Lower lobe of right lung (tissue), 2 donors: Measurements from ENCODE around the gene SNX13. TPM values are rescaled to one million over a fixed set of nuclear protein-coding genes. Genes with fewer than 3 reads are reported as not detected.

ENCODE experiments used
- ATAC-seq, 2 donors: fragments of 200-7000 bp; cut with Tn5 transposase; one replicate each; pipeline ENCODE4 v1.9.1; 2020 to 2022; ENCODE audit warnings: mild to moderate bottlenecking in 2 of 2, moderate library complexity in 2 of 2
- DNase-seq: peaks from one replicate; pipeline ENCODE4 v3.0.0-alpha.2; 2020
- H3K27ac ChIP-seq: fragments of 200-600 bp; one replicate; pipeline ENCODE4 v1.8.0; 2022
- H3K27me3 ChIP-seq: fragments of 200-600 bp; one replicate; pipeline ENCODE4 v1.8.0; 2022; ENCODE audit warnings: low read depth
- H3K36me3 ChIP-seq: fragments of 200-600 bp; one replicate; pipeline ENCODE4 v1.8.0; 2022; ENCODE audit warnings: mild to moderate bottlenecking
- H3K4me1 ChIP-seq: fragments of 200-600 bp; one replicate; pipeline ENCODE4 v1.8.0; 2022
- H3K4me3 ChIP-seq: fragments of 200-600 bp; one replicate; pipeline ENCODE4 v1.8.0; 2022; ENCODE audit warnings: mild to moderate bottlenecking
- H3K9me3 ChIP-seq: fragments of 200-600 bp; one replicate; pipeline ENCODE4 v1.8.0; 2022
- intact Hi-C: fragments of 100-400 bp; cut with DNase I; formaldehyde crosslinking; loops from one replicate; pipeline ENCODE4 v1.11.0; 2022
- total RNA-seq: library from RNA; stranded (reverse); fragmentation: NEBNext Ultra II Directional; extraction: Animal tissue kit (Norgen Biotek cat#: 25700); gene quantifications from one replicate; pipeline ENCODE4 v1.2.1, GENCODE V29; 2021
- TF ChIP-seq, protein P1 (sequence below): fragments of 200-600 bp; IDR thresholded peaks from one replicate; pipeline ENCODE4 v1.8.0; 2022; ENCODE audit warnings: antibody characterized with exemption, mild to moderate bottlenecking
- donor health status: DM: no; HTN: yes; CAD: no; lungs with severe emphysema.

SNX13 gene
- total RNA-seq, 1 donor from 2014 or later = 62.7 TPM

DNA sequence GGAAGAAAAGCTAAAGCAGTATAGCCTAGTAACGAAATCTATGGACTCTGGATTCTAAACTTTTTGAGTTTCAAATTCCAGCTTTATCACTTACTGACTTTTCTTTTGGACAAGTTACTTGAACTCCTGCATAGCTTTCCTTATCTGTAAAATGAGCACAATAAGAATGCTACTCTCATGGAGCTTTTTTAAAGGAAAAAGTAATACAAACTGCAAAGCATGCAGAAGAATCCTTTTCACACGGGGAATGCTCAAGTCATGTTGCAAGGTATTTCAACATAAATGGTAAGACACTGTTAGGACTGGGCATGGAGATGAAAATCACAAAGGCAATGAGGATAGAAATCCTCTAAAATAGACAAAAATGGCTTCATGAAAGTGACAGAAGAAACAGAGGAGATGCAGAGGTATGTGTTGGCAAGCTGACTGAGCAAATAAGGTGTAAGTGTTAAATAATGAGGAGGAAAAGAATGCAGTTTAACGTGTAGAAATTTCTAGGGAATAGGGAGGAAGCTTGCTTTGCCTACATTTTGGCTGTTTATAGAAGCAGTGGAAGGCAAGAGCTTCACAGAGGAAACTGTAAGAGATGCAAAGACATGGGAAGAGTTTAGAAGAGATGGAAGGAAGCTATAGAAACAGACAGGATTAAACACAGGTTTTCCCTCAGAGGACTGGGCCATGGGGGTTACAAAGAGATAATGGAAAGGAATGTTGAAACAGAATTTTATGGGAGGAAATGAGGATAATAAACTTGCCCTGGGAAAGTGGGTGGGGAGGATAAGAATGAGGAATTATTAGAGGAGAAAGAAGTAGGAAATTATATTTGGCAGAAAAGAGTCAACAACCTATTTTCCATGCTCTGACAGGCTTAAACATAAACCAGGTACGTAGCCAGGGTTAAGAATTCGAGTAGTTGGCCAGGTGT lies 28.8 kb upstream of the SNX13 start:
- Histone ChIP-seq H3K9me3 (no peaks in the 10 kb centered on the region), H3K4me3 (no peak overlapping the region), H3K4me1 (no peaks in the 10 kb centered on the region), H3K27ac (no peak overlapping the region), H3K27me3 (no peaks in the 10 kb centered on the region), H3K36me3 (no peaks in the 10 kb centered on the region)
- no peak for DNase-seq
- no peak for ATAC-seq
- intact Hi-C loops = no loop called here
- TF ChIP-seq, protein P1, sequence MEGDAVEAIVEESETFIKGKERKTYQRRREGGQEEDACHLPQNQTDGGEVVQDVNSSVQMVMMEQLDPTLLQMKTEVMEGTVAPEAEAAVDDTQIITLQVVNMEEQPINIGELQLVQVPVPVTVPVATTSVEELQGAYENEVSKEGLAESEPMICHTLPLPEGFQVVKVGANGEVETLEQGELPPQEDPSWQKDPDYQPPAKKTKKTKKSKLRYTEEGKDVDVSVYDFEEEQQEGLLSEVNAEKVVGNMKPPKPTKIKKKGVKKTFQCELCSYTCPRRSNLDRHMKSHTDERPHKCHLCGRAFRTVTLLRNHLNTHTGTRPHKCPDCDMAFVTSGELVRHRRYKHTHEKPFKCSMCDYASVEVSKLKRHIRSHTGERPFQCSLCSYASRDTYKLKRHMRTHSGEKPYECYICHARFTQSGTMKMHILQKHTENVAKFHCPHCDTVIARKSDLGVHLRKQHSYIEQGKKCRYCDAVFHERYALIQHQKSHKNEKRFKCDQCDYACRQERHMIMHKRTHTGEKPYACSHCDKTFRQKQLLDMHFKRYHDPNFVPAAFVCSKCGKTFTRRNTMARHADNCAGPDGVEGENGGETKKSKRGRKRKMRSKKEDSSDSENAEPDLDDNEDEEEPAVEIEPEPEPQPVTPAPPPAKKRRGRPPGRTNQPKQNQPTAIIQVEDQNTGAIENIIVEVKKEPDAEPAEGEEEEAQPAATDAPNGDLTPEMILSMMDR = no peak

DNA sequence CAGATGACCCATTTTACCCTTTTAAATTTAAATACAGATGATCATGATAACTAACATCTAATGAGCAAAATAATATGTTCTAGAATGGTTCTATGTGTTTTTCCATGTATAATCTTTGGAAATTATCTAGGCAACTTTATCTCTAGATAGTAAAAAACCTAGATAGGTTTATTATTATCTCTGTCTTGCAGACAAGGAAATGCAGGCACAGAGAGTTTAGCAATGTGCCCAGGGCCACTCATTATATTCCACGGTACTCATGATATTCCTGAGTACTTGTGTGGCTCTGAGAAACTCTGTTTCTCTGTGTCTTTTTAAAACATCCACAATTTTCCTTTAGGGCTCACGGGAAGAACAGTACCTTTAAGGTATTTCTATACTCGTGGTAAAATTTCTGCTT lies 26.4 kb upstream of the SNX13 start:
- H3K4me1 ChIP-seq = no peaks in the 10 kb centered on the region
- H3K36me3 ChIP-seq = no peaks in the 10 kb centered on the region
- intact Hi-C loops = no loop called here
- no peaks in the 10 kb centered on the region for H3K9me3 ChIP-seq
- ATAC-seq = no peak
- no peak for DNase-seq
- H3K27me3 ChIP-seq = no peaks in the 10 kb centered on the region
- TF ChIP-seq, protein P1 = no peak
- no peak overlapping the region for H3K27ac ChIP-seq
- no peak overlapping the region for H3K4me3 ChIP-seq

DNA sequence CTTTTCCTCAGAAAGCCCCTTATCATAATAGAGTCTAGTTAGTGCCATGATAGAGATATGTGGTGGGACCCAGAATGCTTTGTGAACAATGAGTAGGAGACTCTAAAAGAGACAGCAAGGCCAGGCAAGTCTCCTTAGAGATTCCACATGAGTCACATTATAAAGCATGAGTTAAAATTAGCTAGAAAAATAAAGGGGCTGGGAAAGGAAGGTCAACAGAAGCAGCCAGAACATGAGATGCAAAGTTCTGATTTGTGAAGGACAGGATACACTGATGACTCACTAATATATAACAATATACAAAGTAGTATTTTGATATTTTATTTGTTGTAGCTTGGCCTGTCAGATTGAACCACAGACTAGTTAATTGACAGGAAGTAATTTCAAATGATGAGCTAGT lies 25.3 kb upstream of the SNX13 start:
- Histone ChIP-seq H3K27me3 (no peaks in the 10 kb centered on the region), H3K4me1 (no peaks in the 10 kb centered on the region), H3K9me3 (no peaks in the 10 kb centered on the region), H3K36me3 (no peaks in the 10 kb centered on the region), H3K27ac (no peak overlapping the region), H3K4me3 (no peak overlapping the region)
- TF ChIP-seq, protein P1 = no peak
- ATAC-seq = no peak
- intact Hi-C loops = no loop called here
- no peak for DNase-seq

DNA sequence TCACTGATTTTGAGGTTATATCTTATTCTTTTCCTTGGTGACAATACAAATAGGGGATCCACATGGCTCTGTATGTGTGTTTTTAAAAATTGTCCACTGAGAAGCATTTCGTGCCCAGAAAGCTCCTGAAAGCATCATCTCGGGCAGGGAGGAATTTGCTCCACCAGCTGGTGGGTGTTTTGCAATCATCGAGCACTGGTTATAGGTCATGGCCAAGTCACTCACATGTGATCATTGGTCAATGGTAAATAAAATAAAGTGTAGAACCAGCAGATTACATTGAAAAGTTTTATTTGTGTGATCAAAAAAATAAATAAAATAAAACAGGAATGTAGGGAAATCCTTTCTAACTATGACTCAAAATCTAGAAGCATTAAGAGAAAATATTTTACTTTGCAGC lies 23.0 kb upstream of the SNX13 start:
- DNase-seq (no peak), ATAC-seq (no peak)
- Histone ChIP-seq H3K36me3 (no peaks in the 10 kb centered on the region), H3K27ac (no peak overlapping the region), H3K9me3 (no peaks in the 10 kb centered on the region), H3K4me1 (no peaks in the 10 kb centered on the region), H3K27me3 (no peaks in the 10 kb centered on the region), H3K4me3 (no peak overlapping the region)
- intact Hi-C loops = no loop called here
- TF ChIP-seq, protein P1 = no peak

DNA sequence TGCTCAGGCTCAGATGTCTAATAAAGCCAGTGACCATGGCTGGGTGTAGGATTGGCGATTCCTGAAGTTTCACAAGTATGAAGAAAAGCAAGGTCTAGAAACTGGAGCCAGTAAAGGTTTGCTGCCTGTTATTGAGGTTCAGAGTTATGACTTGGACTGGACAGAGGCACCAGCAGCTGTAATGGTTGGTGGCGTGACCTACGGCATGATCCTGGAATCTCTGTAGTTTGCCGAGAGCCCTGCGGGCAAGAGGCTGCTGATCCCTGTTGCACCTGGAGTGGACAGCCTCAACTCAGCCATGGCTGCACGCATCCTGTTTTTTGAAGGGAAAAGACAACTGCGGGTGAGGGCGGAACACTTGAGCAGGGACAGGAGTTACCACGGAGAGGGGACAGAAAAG lies 22.4 kb upstream of the SNX13 start:
- intact Hi-C loops = no loop called here
- Histone ChIP-seq H3K4me1 (no peaks in the 10 kb centered on the region), H3K27me3 (no peaks in the 10 kb centered on the region), H3K27ac (no peak overlapping the region), H3K4me3 (no peak overlapping the region), H3K36me3 (no peaks in the 10 kb centered on the region), H3K9me3 (no peaks in the 10 kb centered on the region)
- DNase-seq = no peak
- TF ChIP-seq, protein P1 = no peak
- no peak for ATAC-seq
